ENCODE results near the gene TIAM1. TPM values are rescaled to one million over a fixed set of nuclear protein-coding genes. Genes with fewer than 3 reads are reported as not detected.

Gene TIAM1
- polyA plus RNA-seq, 4 donors: 12.4 to 18.6 (median 16.4) TPM

GRCh38 chr21:31289702-31290101 is 54.4 kb downstream of the TIAM1 start:
- DNase-seq (ENCODE audit: low read depth in 4 of 4, low spot score in 3 of 4): no peak

- DNase-seq (ENCODE audit: low read depth in 4 of 4, low spot score in 3 of 4): no peak
These were observed 55.9 kb downstream of the TIAM1 start for GRCh38 chr21:31288191-31288590.

- no peak for DNase-seq (ENCODE audit: low read depth in 4 of 4, low spot score in 3 of 4)
These were observed 56.9 kb downstream of the TIAM1 start for GRCh38 chr21:31287201-31287600.

GRCh38 chr21:31286621-31287020 is 57.4 kb downstream of the TIAM1 start:
- no peak for DNase-seq (ENCODE audit: low read depth in 4 of 4, low spot score in 3 of 4)

GRCh38 chr21:31284797-31285397 is 59.2 kb downstream of the TIAM1 start:
- DNase-seq (ENCODE audit: low read depth in 4 of 4, low spot score in 3 of 4): no peak

- no peak for DNase-seq (ENCODE audit: low read depth in 4 of 4, low spot score in 3 of 4)
These were observed 61.0 kb downstream of the TIAM1 start for GRCh38 chr21:31283025-31283424.

- DNase-seq (ENCODE audit: low read depth in 4 of 4, low spot score in 3 of 4): no peak
These were observed 61.9 kb downstream of the TIAM1 start for GRCh38 chr21:31282095-31282709.

- DNase-seq (ENCODE audit: low read depth in 4 of 4, low spot score in 3 of 4): no peak
These were observed 62.5 kb downstream of the TIAM1 start for GRCh38 chr21:31281561-31281960.

GRCh38 chr21:31279986-31280385 is 64.1 kb downstream of the TIAM1 start:
- no peak for DNase-seq (ENCODE audit: low read depth in 4 of 4, low spot score in 3 of 4)

- no peak for DNase-seq (ENCODE audit: low read depth in 4 of 4, low spot score in 3 of 4)
These were observed 64.8 kb downstream of the TIAM1 start for GRCh38 chr21:31279214-31279613.

- no peak for DNase-seq (ENCODE audit: low read depth in 4 of 4, low spot score in 3 of 4)
These were observed 65.4 kb downstream of the TIAM1 start for GRCh38 chr21:31278511-31279130.

- DNase-seq (ENCODE audit: low read depth in 4 of 4, low spot score in 3 of 4): no peak
These were observed 67.4 kb downstream of the TIAM1 start for GRCh38 chr21:31276663-31277062.

GRCh38 chr21:31275901-31276300 is 68.2 kb downstream of the TIAM1 start:
- DNase-seq (ENCODE audit: low read depth in 4 of 4, low spot score in 3 of 4): no peak

- no peak for DNase-seq (ENCODE audit: low read depth in 4 of 4, low spot score in 3 of 4)
These were observed 70.8 kb downstream of the TIAM1 start for GRCh38 chr21:31273278-31273677.

GRCh38 chr21:31268090-31268489 is 76.0 kb downstream of the TIAM1 start:
- no peak for DNase-seq (ENCODE audit: low read depth in 4 of 4, low spot score in 3 of 4)

- no peak for DNase-seq (ENCODE audit: low read depth in 4 of 4, low spot score in 3 of 4)
These were observed 76.4 kb downstream of the TIAM1 start for GRCh38 chr21:31267644-31268043.

GRCh38 chr21:31266241-31266640 is 77.8 kb downstream of the TIAM1 start:
- no peak for DNase-seq (ENCODE audit: low read depth in 4 of 4, low spot score in 3 of 4)

GRCh38 chr21:31265366-31266013 is 78.6 kb downstream of the TIAM1 start:
- no peak for DNase-seq (ENCODE audit: low read depth in 4 of 4, low spot score in 3 of 4)

- DNase-seq (ENCODE audit: low read depth in 4 of 4, low spot score in 3 of 4): no peak
These were observed 79.5 kb downstream of the TIAM1 start for GRCh38 chr21:31264574-31264973.

- DNase-seq (ENCODE audit: low read depth in 4 of 4, low spot score in 3 of 4): no peak
These were observed 81.3 kb downstream of the TIAM1 start for GRCh38 chr21:31262728-31263127.

- no peak for DNase-seq (ENCODE audit: low read depth in 4 of 4, low spot score in 3 of 4)
These were observed 82.3 kb downstream of the TIAM1 start for GRCh38 chr21:31261759-31262158.

GRCh38 chr21:31260790-31261189 is 83.3 kb downstream of the TIAM1 start:
- DNase-seq (ENCODE audit: low read depth in 4 of 4, low spot score in 3 of 4): no peak
